Nephron (organoid): Measurements from ENCODE around the gene BMPR1A.

Source experiments
- H3K27ac Mint-ChIP-seq, 3 experiments: 2 replicates each; pipeline ENCODE4 v1.8.0; 2020; ENCODE audit warnings: mixed read lengths in 3 of 3, mild to moderate bottlenecking in 2 of 3, moderate library complexity in 1 of 3
- H3K27me3 Mint-ChIP-seq: 2 replicates; pipeline ENCODE4 v1.8.0; 2021; ENCODE audit warnings: low read depth, mild to moderate bottlenecking, moderate library complexity, mixed read lengths
- H3K36me3 Mint-ChIP-seq: 2 replicates; pipeline ENCODE4 v1.8.0; 2020; ENCODE audit warnings: low read depth, mixed read lengths
- H3K4me1 Mint-ChIP-seq: 2 replicates; pipeline ENCODE4 v1.8.0; 2020; ENCODE audit warnings: mixed read lengths
- H3K4me3 Mint-ChIP-seq, 3 experiments: 2 replicates each; pipeline ENCODE4 v1.8.0; 2020; ENCODE audit warnings: mild to moderate bottlenecking in 3 of 3, mixed read lengths in 3 of 3, moderate library complexity in 2 of 3
- H3K9me3 Mint-ChIP-seq: 2 replicates; pipeline ENCODE4 v1.8.0; 2020; ENCODE audit warnings: mixed read lengths
- TF ChIP-seq, protein P1 (sequence below), 3 experiments: fragments of 200-600 bp; sonication (generic); IDR thresholded peaks; one replicate each; pipeline ENCODE4 v1.5.0; 2021; ENCODE audit warnings: antibody characterized with exemption in 3 of 3; ENCODE audit not compliant: unreplicated experiment in 3 of 3

Gene BMPR1A

DNA sequence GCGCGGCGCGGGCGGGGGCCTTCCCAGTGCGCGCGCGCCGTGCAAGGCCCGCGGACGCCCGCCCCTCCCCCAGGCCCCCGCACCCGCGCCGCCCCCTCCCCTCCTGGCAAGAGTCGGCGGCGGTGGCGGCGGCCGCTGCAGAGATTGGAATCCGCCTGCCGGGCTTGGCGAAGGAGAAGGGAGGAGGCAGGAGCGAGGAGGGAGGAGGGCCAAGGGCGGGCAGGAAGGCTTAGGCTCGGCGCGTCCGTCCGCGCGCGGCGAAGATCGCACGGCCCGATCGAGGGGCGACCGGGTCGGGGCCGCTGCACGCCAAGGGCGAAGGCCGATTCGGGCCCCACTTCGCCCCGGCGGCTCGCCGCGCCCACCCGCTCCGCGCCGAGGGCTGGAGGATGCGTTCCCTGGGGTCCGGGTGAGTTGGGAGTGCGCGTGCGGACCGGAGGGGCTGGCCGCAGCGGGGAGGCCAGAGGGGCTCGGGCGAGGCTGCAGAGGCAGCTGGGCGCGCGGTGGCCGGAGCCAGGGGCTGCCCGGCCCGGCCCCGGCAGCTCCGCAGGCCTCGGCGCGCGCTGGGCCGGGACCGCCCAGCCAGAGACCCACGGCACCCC is at the start of gene BMPR1A:
TSS of gene BMPR1A (plus strand) at position 109 of the 602 bp plus-strand sequence. CDS start 119,400 bp downstream, outside the sequence.
- H3K27me3 Mint-ChIP-seq: no peaks in the 10 kb centered on the region
- TF ChIP-seq, protein P1, sequence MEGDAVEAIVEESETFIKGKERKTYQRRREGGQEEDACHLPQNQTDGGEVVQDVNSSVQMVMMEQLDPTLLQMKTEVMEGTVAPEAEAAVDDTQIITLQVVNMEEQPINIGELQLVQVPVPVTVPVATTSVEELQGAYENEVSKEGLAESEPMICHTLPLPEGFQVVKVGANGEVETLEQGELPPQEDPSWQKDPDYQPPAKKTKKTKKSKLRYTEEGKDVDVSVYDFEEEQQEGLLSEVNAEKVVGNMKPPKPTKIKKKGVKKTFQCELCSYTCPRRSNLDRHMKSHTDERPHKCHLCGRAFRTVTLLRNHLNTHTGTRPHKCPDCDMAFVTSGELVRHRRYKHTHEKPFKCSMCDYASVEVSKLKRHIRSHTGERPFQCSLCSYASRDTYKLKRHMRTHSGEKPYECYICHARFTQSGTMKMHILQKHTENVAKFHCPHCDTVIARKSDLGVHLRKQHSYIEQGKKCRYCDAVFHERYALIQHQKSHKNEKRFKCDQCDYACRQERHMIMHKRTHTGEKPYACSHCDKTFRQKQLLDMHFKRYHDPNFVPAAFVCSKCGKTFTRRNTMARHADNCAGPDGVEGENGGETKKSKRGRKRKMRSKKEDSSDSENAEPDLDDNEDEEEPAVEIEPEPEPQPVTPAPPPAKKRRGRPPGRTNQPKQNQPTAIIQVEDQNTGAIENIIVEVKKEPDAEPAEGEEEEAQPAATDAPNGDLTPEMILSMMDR (IDR thresholded peaks at IDR 0.05; ENCODE audit: unreplicated experiment in 3 of 3): no peak
- H3K4me3 Mint-ChIP-seq: peak within 1 kb of the TSS; percentile 86 to 100 (median 100)
- H3K27ac Mint-ChIP-seq: peak within 1 kb of the TSS; percentile 99 to 100 (median 99)
- H3K36me3 Mint-ChIP-seq: no peaks in the 10 kb centered on the region
- no peaks in the 10 kb centered on the region for H3K9me3 Mint-ChIP-seq
- H3K4me1 Mint-ChIP-seq: peaks cover 65% of the 10 kb centered on the region

DNA sequence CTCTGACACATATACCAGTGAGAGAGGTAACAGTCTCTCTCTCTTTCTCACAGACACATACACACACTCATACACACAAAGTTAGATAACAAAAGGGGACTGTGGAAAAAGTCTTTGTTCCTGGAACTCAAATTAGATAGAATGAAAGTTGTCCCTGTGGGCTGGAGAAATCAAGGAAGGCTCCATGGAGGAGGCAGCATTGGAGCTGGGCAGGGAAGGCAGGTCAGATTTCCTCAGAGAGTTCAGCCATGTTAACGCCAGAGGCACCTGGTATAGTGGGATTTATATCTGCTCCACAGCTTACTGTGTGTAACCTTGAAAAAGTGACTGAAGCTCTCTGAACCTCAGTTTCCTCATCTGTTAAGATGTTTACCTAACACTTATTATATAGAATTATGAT is 49.4 kb upstream of the BMPR1A start:
- H3K4me1 Mint-ChIP-seq: peaks cover 19% of the 10 kb centered on the region
- no peaks in the 10 kb centered on the region for H3K36me3 Mint-ChIP-seq
- peak overlapping the region in 2 of 3 experiments; percentile 47 to 49 for H3K27ac Mint-ChIP-seq
- TF ChIP-seq, protein P1 (IDR thresholded peaks at IDR 0.05; ENCODE audit: unreplicated experiment in 3 of 3): no peak
- no peaks in the 10 kb centered on the region for H3K27me3 Mint-ChIP-seq
- H3K4me3 Mint-ChIP-seq: no peak overlapping the region
- no peaks in the 10 kb centered on the region for H3K9me3 Mint-ChIP-seq

DNA sequence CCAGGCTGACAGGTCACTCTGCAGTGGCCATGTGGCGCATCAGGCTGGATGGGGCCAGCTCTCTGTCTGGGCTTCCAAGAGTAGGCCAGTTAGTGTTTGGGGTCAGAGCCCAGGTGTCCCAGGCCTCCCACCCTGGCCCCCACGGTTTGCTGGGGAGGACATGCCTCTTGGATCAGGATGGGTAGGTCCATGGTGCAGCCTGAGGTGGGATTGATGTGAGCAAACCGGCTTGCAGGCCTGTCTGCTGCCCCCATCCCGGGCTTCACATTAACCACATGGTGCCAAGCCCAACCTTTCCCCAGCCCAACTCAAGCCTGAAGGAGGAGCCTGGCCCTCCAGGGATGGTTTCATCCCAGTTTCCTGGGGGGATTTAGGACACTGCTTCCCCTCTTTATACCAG is 48.9 kb upstream of the BMPR1A start:
- H3K27ac Mint-ChIP-seq: peak overlapping the region in 1 of 3 experiments; percentile 49
- H3K36me3 Mint-ChIP-seq: no peaks in the 10 kb centered on the region
- TF ChIP-seq, protein P1 (IDR thresholded peaks at IDR 0.05; ENCODE audit: unreplicated experiment in 3 of 3): no peak
- no peaks in the 10 kb centered on the region for H3K27me3 Mint-ChIP-seq
- no peak overlapping the region for H3K4me3 Mint-ChIP-seq
- peaks cover 22% of the 10 kb centered on the region for H3K4me1 Mint-ChIP-seq
- H3K9me3 Mint-ChIP-seq: no peaks in the 10 kb centered on the region

GRCh38 chr10:86708068-86708782 is 48.2 kb upstream of the BMPR1A start:
- Mint-ChIP-seq H3K27me3 (no peaks in the 10 kb centered on the region), H3K4me3 (no peak overlapping the region), H3K4me1 (peaks cover 22% of the 10 kb centered on the region), H3K27ac (peak overlapping the region; percentile 74 to 96 (median 74)), H3K9me3 (no peaks in the 10 kb centered on the region), H3K36me3 (no peaks in the 10 kb centered on the region)
- TF ChIP-seq, protein P1 (IDR thresholded peaks at IDR 0.05; ENCODE audit: unreplicated experiment in 3 of 3): no peak

- H3K4me3 Mint-ChIP-seq: peak overlapping the region in 1 of 3 experiments; percentile 46
- H3K27ac Mint-ChIP-seq: peak overlapping the region; percentile 74 to 96 (median 74)
- TF ChIP-seq, protein P1 (IDR thresholded peaks at IDR 0.05; ENCODE audit: unreplicated experiment in 3 of 3): no peak
- no peaks in the 10 kb centered on the region for H3K36me3 Mint-ChIP-seq
- H3K27me3 Mint-ChIP-seq: peaks cover 3% of the 10 kb centered on the region
- peaks cover 25% of the 10 kb centered on the region for H3K4me1 Mint-ChIP-seq
- H3K9me3 Mint-ChIP-seq: no peaks in the 10 kb centered on the region
These were observed 47.5 kb upstream of the BMPR1A start for GRCh38 chr10:86708783-86709380.
